Loucy (cell line): ENCODE results near the gene LIG1.
"Not testable (repeated sequence)": the region's sequence is repeated elsewhere in the genome, so short reads cannot be mapped to it uniquely, and the experiment has no call there.

Source experiments
- H2AFZ ChIP-seq: fragments of 200-600 bp; sonication (generic); 2 replicates; pipeline ENCODE4 v1.6.0; 2016; ENCODE audit warnings: antibody characterized with exemption, mild to moderate bottlenecking, low read length, moderate library complexity
- H3F3A ChIP-seq: fragments of 200-600 bp; 2 replicates; pipeline ENCODE4 v1.6.0; 2016; ENCODE audit warnings: antibody characterized with exemption, low read depth, mild to moderate bottlenecking
- H3K27me3 ChIP-seq: fragments of 200-600 bp; sonication (generic); 2 replicates; pipeline ENCODE4 v1.6.1; 2014; ENCODE audit warnings: low read length, mild to moderate bottlenecking; ENCODE audit not compliant: insufficient read depth, poor library complexity, severe bottlenecking
- H3K36me3 ChIP-seq: fragments of 200-600 bp; sonication (generic); 2 replicates; pipeline ENCODE4 v1.6.1; 2016; ENCODE audit warnings: low read length; ENCODE audit not compliant: insufficient read depth
- H3K4me1 ChIP-seq: fragments of 200-600 bp; sonication (generic); 2 replicates; pipeline ENCODE4 v1.5.1; 2014; ENCODE audit warnings: low read length, mild to moderate bottlenecking; ENCODE audit not compliant: insufficient read depth, poor library complexity, severe bottlenecking
- H3K4me2 ChIP-seq: fragments of 200-600 bp; sonication (generic); 2 replicates; pipeline ENCODE4 v1.6.0; 2014; ENCODE audit warnings: antibody characterized with exemption, low read length, low read depth, mild to moderate bottlenecking; ENCODE audit not compliant: poor library complexity, severe bottlenecking
- H3K4me3 ChIP-seq: fragments of 200-600 bp; sonication (generic); 2 replicates; pipeline ENCODE4 v1.5.1; 2014; ENCODE audit warnings: low read length, mild to moderate bottlenecking, mixed read lengths; ENCODE audit not compliant: poor library complexity, severe bottlenecking
- H3K79me2 ChIP-seq: fragments of 200-600 bp; sonication (generic); 2 replicates; pipeline ENCODE4 v1.6.1; 2014; ENCODE audit warnings: low read length; ENCODE audit not compliant: insufficient read depth
- H3K9ac ChIP-seq: fragments of 200-600 bp; sonication (generic); 2 replicates; pipeline ENCODE4 v1.6.0; 2014; ENCODE audit warnings: mild to moderate bottlenecking, low read depth, low read length, moderate library complexity; ENCODE audit not compliant: poor library complexity, severe bottlenecking
- H3K9me2 ChIP-seq: fragments of 200-600 bp; sonication (generic); replicated peaks from 2 replicates; pipeline ENCODE4 v1.6.1; 2016; ENCODE audit warnings: low read depth, low read length, mixed read lengths
- H3K9me3 ChIP-seq: fragments of 200-600 bp; sonication (generic); 2 replicates; pipeline ENCODE4 v1.6.1; 2014; ENCODE audit warnings: mild to moderate bottlenecking, antibody characterized with exemption, low read length, low read depth; ENCODE audit not compliant: insufficient read depth
- H4K20me1 ChIP-seq: fragments of 200-600 bp; sonication (generic); 2 replicates; pipeline ENCODE4 v1.6.0; 2014; ENCODE audit warnings: antibody characterized with exemption, low read length, mild to moderate bottlenecking; ENCODE audit not compliant: insufficient read depth, poor library complexity, severe bottlenecking
- EZH2phosphoT487 ChIP-seq: fragments of 200-600 bp; IDR thresholded peaks from 2 replicates; pipeline ENCODE4 v1.6.1; 2018; ENCODE audit warnings: antibody characterized with exemption, mild to moderate bottlenecking, moderate library complexity, borderline replicate concordance
- TF ChIP-seq, protein P1 (sequence below): fragments of 200-600 bp; sonication (generic); conservative IDR thresholded peaks from 2 replicates; pipeline ENCODE4 v1.5.1; 2014; ENCODE audit warnings: mild to moderate bottlenecking, antibody characterized with exemption, low read length

Gene LIG1

DNA sequence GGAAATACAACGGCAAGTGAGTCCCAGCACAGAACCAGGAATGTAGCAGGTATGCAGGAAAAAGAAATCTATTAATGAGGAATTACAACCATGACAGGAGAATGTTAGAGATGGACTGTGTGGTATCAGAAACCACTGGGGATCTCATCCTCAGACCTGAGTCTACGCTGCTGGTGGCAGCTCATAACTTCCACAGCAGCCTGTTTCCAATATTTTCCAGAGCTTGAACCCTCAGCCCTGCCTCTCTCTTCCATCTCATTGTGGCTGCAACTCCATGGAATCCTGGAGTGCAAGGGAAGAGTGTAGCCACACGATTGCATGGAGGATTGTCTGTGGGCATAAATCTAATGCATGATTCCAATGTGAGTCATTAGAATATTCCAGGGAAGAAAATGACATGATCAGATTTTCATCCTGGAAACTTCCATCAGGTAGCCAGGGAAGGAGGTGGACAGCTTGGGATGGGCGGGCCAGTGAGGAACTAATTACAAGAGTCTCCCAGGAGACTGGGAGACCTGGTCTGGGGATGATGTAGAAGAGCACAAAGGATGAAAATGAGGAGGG lies 74.5 kb downstream of the LIG1 start:
- Histone ChIP-seq H3K27me3 (no peaks in the 10 kb centered on the region), H3K9me2 (no peaks in the 10 kb centered on the region), H4K20me1 (no peaks in the 10 kb centered on the region), H2AFZ (no peak overlapping the region), H3K4me1 (no peaks in the 10 kb centered on the region), H3F3A (no peaks in the 10 kb centered on the region), H3K79me2 (no peaks in the 10 kb centered on the region), H3K9ac (no peak overlapping the region), H3K4me3 (no peak overlapping the region), H3K9me3 (peaks cover 3% of the 10 kb centered on the region; the same call in 1 of the 2 replicates), H3K36me3 (no peaks in the 10 kb centered on the region), H3K4me2 (no peak overlapping the region)
- TF ChIP-seq EZH2phosphoT487: no peak
- TF ChIP-seq, protein P1, sequence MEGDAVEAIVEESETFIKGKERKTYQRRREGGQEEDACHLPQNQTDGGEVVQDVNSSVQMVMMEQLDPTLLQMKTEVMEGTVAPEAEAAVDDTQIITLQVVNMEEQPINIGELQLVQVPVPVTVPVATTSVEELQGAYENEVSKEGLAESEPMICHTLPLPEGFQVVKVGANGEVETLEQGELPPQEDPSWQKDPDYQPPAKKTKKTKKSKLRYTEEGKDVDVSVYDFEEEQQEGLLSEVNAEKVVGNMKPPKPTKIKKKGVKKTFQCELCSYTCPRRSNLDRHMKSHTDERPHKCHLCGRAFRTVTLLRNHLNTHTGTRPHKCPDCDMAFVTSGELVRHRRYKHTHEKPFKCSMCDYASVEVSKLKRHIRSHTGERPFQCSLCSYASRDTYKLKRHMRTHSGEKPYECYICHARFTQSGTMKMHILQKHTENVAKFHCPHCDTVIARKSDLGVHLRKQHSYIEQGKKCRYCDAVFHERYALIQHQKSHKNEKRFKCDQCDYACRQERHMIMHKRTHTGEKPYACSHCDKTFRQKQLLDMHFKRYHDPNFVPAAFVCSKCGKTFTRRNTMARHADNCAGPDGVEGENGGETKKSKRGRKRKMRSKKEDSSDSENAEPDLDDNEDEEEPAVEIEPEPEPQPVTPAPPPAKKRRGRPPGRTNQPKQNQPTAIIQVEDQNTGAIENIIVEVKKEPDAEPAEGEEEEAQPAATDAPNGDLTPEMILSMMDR: no peak

DNA sequence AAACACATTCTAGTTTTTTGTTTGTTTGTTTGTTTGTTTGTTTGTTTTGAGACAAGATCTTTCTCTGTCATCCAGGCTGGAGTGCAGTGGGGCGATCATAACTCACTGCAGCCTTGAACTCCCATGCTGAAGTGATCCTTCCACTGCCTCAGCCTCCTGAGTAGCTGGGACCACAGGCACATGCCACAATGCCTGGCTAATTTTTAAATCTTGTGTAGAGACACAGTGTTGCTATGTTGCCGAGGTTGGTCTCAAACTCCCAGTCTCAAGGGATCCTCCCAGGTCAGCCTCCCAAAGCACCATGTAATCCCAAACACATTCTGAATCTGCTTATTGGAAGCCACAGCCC lies 75.3 kb downstream of the LIG1 start:
- H2AFZ ChIP-seq: no peak overlapping the region
- no peaks in the 10 kb centered on the region for H3K36me3 ChIP-seq
- H4K20me1 ChIP-seq: no peaks in the 10 kb centered on the region
- no peak overlapping the region for H3K9ac ChIP-seq
- no peak overlapping the region for H3K4me2 ChIP-seq
- H3K27me3 ChIP-seq: no peaks in the 10 kb centered on the region
- peaks cover 3% of the 10 kb centered on the region; the same call in 1 of the 2 replicates for H3K9me3 ChIP-seq
- no peaks in the 10 kb centered on the region for H3K79me2 ChIP-seq
- H3F3A ChIP-seq: no peaks in the 10 kb centered on the region
- H3K9me2 ChIP-seq: no peaks in the 10 kb centered on the region
- no peak overlapping the region for H3K4me3 ChIP-seq
- TF ChIP-seq EZH2phosphoT487: no peak
- TF ChIP-seq, protein P1: no peak
- H3K4me1 ChIP-seq: no peaks in the 10 kb centered on the region

DNA sequence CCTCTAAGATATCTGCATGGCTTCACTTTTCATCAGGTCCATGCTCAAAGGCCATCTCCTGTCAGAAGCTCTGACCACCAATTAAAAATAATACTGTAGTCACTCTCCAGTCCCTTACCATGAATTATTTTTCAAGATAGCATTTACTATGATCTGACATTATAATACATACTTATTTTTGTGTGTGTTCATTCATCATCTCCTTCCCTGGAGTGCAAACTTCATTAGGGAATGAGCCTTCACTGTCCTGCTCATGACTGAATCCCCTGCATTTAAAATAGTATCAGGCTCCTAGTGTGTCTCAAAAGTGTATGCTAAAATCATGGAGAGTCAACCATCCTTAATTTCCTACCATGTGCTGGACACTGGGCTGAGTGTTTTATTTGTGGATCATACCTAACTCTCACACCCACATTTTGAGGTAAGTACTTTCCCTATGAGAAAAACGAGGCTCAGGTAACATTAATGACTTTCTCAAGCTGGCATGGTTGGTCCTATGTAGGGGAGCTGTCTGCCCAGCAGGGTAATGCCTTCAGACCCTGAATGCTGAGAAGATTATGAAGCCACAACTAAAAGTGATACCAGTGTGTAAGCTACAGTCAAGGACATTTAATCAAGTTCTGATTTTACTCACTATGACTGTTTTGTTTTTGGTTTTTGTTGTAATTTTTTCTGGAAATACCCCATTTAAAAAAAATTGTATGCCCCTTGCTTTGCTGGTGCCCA lies 75.9 kb downstream of the LIG1 start:
- H3K4me3 ChIP-seq: no peak overlapping the region
- TF ChIP-seq EZH2phosphoT487: no peak
- TF ChIP-seq, protein P1: no peak
- peaks cover 3% of the 10 kb centered on the region; the same call in 1 of the 2 replicates for H3K9me3 ChIP-seq

DNA sequence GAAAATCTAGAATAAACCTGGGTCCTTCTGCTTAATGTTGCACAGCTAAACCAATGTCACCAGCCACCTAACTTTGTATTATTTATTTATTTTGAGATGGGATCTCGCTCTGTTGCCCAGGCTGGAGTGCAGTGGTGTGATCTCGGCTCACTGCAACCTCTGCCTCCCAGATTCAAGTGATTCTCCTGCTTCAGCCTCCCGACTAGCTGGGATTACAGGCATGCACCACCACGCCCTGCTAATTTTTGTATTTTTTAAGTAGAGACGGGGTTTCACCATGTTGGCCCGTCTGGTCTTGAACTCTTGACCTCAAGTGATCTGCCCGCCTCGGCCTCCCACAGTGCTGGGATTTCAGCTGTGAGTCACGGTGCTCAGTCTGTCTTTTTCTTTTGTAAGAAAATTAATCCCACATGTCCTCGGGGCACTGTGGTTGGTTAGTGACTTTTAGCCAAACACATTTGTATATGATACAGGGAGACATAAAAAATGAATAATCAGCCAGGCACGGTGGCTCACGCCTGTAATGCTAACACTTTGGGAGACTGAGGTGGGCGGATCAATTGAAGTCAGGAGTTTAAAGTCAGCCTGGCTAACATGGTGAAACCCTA lies 78.9 kb downstream of the LIG1 start:
- not testable (repeated sequence) for H3K36me3 ChIP-seq, H3K4me2 ChIP-seq

More for the DNA sequence above, 75.9 kb downstream of the LIG1 start:
- Histone ChIP-seq H3K79me2 (no peaks in the 10 kb centered on the region), H2AFZ (no peak overlapping the region), H3K36me3 (no peaks in the 10 kb centered on the region), H3K9me2 (no peaks in the 10 kb centered on the region), H3K27me3 (no peaks in the 10 kb centered on the region), H3K9ac (no peak overlapping the region), H3F3A (no peaks in the 10 kb centered on the region), H4K20me1 (no peaks in the 10 kb centered on the region), H3K4me1 (no peaks in the 10 kb centered on the region), H3K4me2 (no peak overlapping the region)

More for the DNA sequence above, 78.9 kb downstream of the LIG1 start:
- H2AFZ ChIP-seq, H3K79me2 ChIP-seq, H3K9ac ChIP-seq, H3K9me2 ChIP-seq, H3K9me3 ChIP-seq, H3K4me3 ChIP-seq, H3K4me1 ChIP-seq, H4K20me1 ChIP-seq, H3F3A ChIP-seq, H3K27me3 ChIP-seq: not testable (repeated sequence)
